Caco-2 (cell line): ENCODE results near the gene BRINP3. TPM values are rescaled to one million over a fixed set of nuclear protein-coding genes. Genes with fewer than 3 reads are reported as not detected.

Experiments used
- BruUV-seq: library from RNA; stranded (reverse); fragments of 400-500 nt; replicated peaks from 2 replicates; lab custom pipeline; 2021; lab: Mats Ljungman, UMichigan
- CTCF ChIA-PET: fragments of 300-600 bp; sonication (Branson Sonifier 250); formaldehyde crosslinking; loops from one replicate; lab custom pipeline; 2022; ENCODE audit warnings: antibody characterized with exemption; lab: Charles Lee
- POLR2A ChIA-PET: fragments of 300-600 bp; sonication (Branson Sonifier 250); formaldehyde crosslinking; loops from one replicate; lab custom pipeline; 2022; ENCODE audit warnings: antibody characterized with exemption; lab: Charles Lee
- DNase-seq, 2 experiments: peaks; one replicate each; pipeline versions ENCODE4 v3.0.0 to v3.0.0-alpha.2; 2020 to 2022
- H3K27me3 ChIP-seq: replicated peaks from 2 replicates; pipeline ENCODE4 v1.6.0; 2011; ENCODE audit warnings: low read length; ENCODE audit not compliant: control insufficient read depth, insufficient read depth
- H3K36me3 ChIP-seq: 2 replicates; pipeline ENCODE4 v1.5.1; 2011; ENCODE audit warnings: low read length; ENCODE audit not compliant: control insufficient read depth, insufficient read depth
- H3K4me1 ChIP-seq: fragments of 250-450 bp; sonication (Bioruptor Pico); 2 replicates; pipeline ENCODE4 v1.5.1; 2020; ENCODE audit warnings: mild to moderate bottlenecking
- H3K4me3 ChIP-seq: 2 replicates; pipeline ENCODE4 v1.5.1; 2011; ENCODE audit warnings: low read depth, mild to moderate bottlenecking, control low read depth, low read length
- H3K9me3 ChIP-seq: fragments of 250-450 bp; sonication (Bioruptor Pico); 2 replicates; pipeline ENCODE4 v1.5.1; 2020; ENCODE audit warnings: mild to moderate bottlenecking, moderate library complexity
- H3K27ac Mint-ChIP-seq: one replicate; pipeline ENCODE4 v1.8.0; 2022; ENCODE audit warnings: mixed read lengths; ENCODE audit not compliant: unreplicated experiment
- H3K27me3 Mint-ChIP-seq: one replicate; pipeline ENCODE4 v1.8.0; 2022; ENCODE audit warnings: mixed read lengths; ENCODE audit not compliant: insufficient read depth, unreplicated experiment
- H3K36me3 Mint-ChIP-seq: one replicate; pipeline ENCODE4 v1.8.0; 2022; ENCODE audit warnings: mild to moderate bottlenecking, mixed read lengths; ENCODE audit not compliant: insufficient read depth, unreplicated experiment
- H3K4me1 Mint-ChIP-seq: one replicate; pipeline ENCODE4 v1.8.0; 2022; ENCODE audit warnings: low read depth, mixed read lengths; ENCODE audit not compliant: unreplicated experiment
- H3K4me3 Mint-ChIP-seq: one replicate; pipeline ENCODE4 v1.8.0; 2022; ENCODE audit warnings: mild to moderate bottlenecking, moderate library complexity, mixed read lengths; ENCODE audit not compliant: unreplicated experiment
- H3K9me3 Mint-ChIP-seq: one replicate; pipeline ENCODE4 v1.8.0; 2022; ENCODE audit warnings: mixed read lengths; ENCODE audit not compliant: unreplicated experiment
- CTCF ChIP-seq, 2 experiments: fragments of 200-600 bp in 1 of 2; IDR thresholded peaks; 1 replicate in 1 of 2; 2 replicates in 1 of 2; pipeline versions ENCODE4 v1.5.1 to v1.8.0; 2011 to 2022; ENCODE audit warnings: antibody characterized with exemption in 1 of 2, control low read depth in 1 of 2, inconsistent platforms in 1 of 2, low read depth in 1 of 2, low read length in 1 of 2, mild to moderate bottlenecking in 1 of 2, moderate library complexity in 1 of 2; ENCODE audit not compliant: insufficient read depth in 1 of 2, severe bottlenecking in 1 of 2, unreplicated experiment in 1 of 2
- intact Hi-C: fragments of 100-400 bp; cut with micrococcal nuclease; formaldehyde crosslinking; loops from one replicate; pipeline ENCODE4 v1.10.0; 2022; ENCODE audit not compliant: unreplicated experiment
- total RNA-seq: library from RNA; stranded (reverse); gene quantifications from 2 replicates; pipeline ENCODE4 v1.2.3, GENCODE V29; 2022

The BRINP3 gene
- total RNA-seq, 1 experiment from 2014 or later: not detected

GRCh38 chr1:190192627-190193026 is 285.0 kb downstream of the BRINP3 start:
- TF ChIP-seq CTCF (IDR thresholded peaks at IDR 0.05; ENCODE audit: insufficient read depth in 1 of 2, low read depth in 1 of 2, low read length in 1 of 2, severe bottlenecking in 1 of 2, unreplicated experiment in 1 of 2): no peak
- no peaks in the 10 kb centered on the region for H3K27me3 Mint-ChIP-seq
- no peaks in the 10 kb centered on the region for H3K36me3 ChIP-seq
- no peak for DNase-seq
- intact Hi-C loops: no loop called here
- H3K4me3 ChIP-seq: no peak overlapping the region
- no peaks in the 10 kb centered on the region for H3K4me1 Mint-ChIP-seq
- H3K27ac Mint-ChIP-seq: no peak overlapping the region
- CTCF ChIA-PET: no interaction called here
- H3K9me3 ChIP-seq: no peaks in the 10 kb centered on the region
- H3K36me3 Mint-ChIP-seq: no peaks in the 10 kb centered on the region
- no TSS peak for BruUV-seq
- no peaks in the 10 kb centered on the region for H3K9me3 Mint-ChIP-seq
- no peaks in the 10 kb centered on the region for H3K4me1 ChIP-seq
- POLR2A ChIA-PET: no interaction called here
- H3K4me3 Mint-ChIP-seq: no peak overlapping the region
- H3K27me3 ChIP-seq: no peaks in the 10 kb centered on the region

GRCh38 chr1:190183588-190183987 is 294.1 kb downstream of the BRINP3 start:
- Mint-ChIP-seq H3K27ac (no peak overlapping the region), H3K4me1 (peaks cover 6% of the 10 kb centered on the region), H3K4me3 (no peak overlapping the region), H3K36me3 (no peaks in the 10 kb centered on the region), H3K9me3 (no peaks in the 10 kb centered on the region), H3K27me3 (no peaks in the 10 kb centered on the region)
- no peak for TF ChIP-seq CTCF (IDR thresholded peaks at IDR 0.05; ENCODE audit: insufficient read depth in 1 of 2, low read depth in 1 of 2, low read length in 1 of 2, severe bottlenecking in 1 of 2, unreplicated experiment in 1 of 2)
- POLR2A ChIA-PET: no interaction called here
- intact Hi-C loops: no loop called here
- CTCF ChIA-PET: no interaction called here
- no peak for DNase-seq
- H3K27me3 ChIP-seq: no peaks in the 10 kb centered on the region
- no peaks in the 10 kb centered on the region for H3K36me3 ChIP-seq
- H3K9me3 ChIP-seq: no peaks in the 10 kb centered on the region
- no peak overlapping the region for H3K4me3 ChIP-seq
- BruUV-seq: no TSS peak
- H3K4me1 ChIP-seq: peaks cover 12% of the 10 kb centered on the region

- peak; percentile 46 to 57 for DNase-seq
- no TSS peak for BruUV-seq
- Mint-ChIP-seq H3K27ac (no peak overlapping the region), H3K9me3 (no peaks in the 10 kb centered on the region), H3K27me3 (no peaks in the 10 kb centered on the region), H3K4me1 (peaks cover 6% of the 10 kb centered on the region), H3K4me3 (no peak overlapping the region), H3K36me3 (no peaks in the 10 kb centered on the region)
- intact Hi-C loops: loop anchor here (1.0 kb wide), 1 partner anchor 77 kb away; no protein-coding TSS in a partner anchor
- H3K4me1 ChIP-seq: peaks cover 12% of the 10 kb centered on the region
- H3K9me3 ChIP-seq: no peaks in the 10 kb centered on the region
- H3K4me3 ChIP-seq: no peak overlapping the region
- no peak for TF ChIP-seq CTCF (IDR thresholded peaks at IDR 0.05; ENCODE audit: insufficient read depth in 1 of 2, low read depth in 1 of 2, low read length in 1 of 2, severe bottlenecking in 1 of 2, unreplicated experiment in 1 of 2)
- H3K27me3 ChIP-seq: no peaks in the 10 kb centered on the region
- H3K36me3 ChIP-seq: no peaks in the 10 kb centered on the region
- CTCF ChIA-PET: no interaction called here
- POLR2A ChIA-PET: no interaction called here
These were observed 297.8 kb downstream of the BRINP3 start for GRCh38 chr1:190179817-190180216.
